ENCODE data around the gene OR1N2. TPM values are rescaled to one million over a fixed set of nuclear protein-coding genes. Genes with fewer than 3 reads are reported as not detected.

OR1N2 gene
- total RNA-seq, 1 experiment from 2014 or later = not detected

GRCh38 chr9:122518226-122518625 lies 34.7 kb upstream of the OR1N2 start:
- no peak overlapping the region for H2BK15ac ChIP-seq (ENCODE audit: low read depth, low read length)
- H2AK5ac ChIP-seq (ENCODE audit: insufficient read length, low read length) = no peak overlapping the region
- H3K9me3 Mint-ChIP-seq = peaks cover 46 to 47% of the 10 kb centered on the region in 2 experiments
- no peak overlapping the region for H3K56ac ChIP-seq (ENCODE audit: insufficient read length, low read depth, low read length)
- H3K4me1 ChIP-seq (ENCODE audit: insufficient read depth, low read length) = no peaks in the 10 kb centered on the region
- no peak overlapping the region for H3K4me3 Mint-ChIP-seq
- no peak overlapping the region for H3K18ac ChIP-seq (ENCODE audit: insufficient read length, low read depth, low read length)
- H4K20me1 ChIP-seq (ENCODE audit: control insufficient read depth, insufficient read depth, insufficient read length) = no peaks in the 10 kb centered on the region
- H2AFZ ChIP-seq (ENCODE audit: low read length) = no peak overlapping the region
- no peaks in the 10 kb centered on the region for H3K23me2 ChIP-seq (ENCODE audit: insufficient read length, low read depth, low read length, poor library complexity, severe bottlenecking)
- H2BK120ac ChIP-seq (ENCODE audit: low read depth, low read length, poor library complexity, severe bottlenecking) = no peak overlapping the region
- H4K5ac ChIP-seq (ENCODE audit: insufficient read length, low read depth, low read length) = no peak overlapping the region
- no CpG with 5 or more reads among the region's 2 CpGs for WGBS (ENCODE audit: extremely low coverage, insufficient read length, low lambda C conversion rate)
- H3K27ac ChIP-seq (ENCODE audit: insufficient read length, low read depth, low read length) = no peak overlapping the region
- H3K27me3 ChIP-seq (ENCODE audit: insufficient read depth, low read length) = no peaks in the 10 kb centered on the region
- DNase-seq = no peak
- no peak overlapping the region for H3K4ac ChIP-seq (ENCODE audit: low read depth, low read length)
- H3T11ph ChIP-seq (ENCODE audit: low read length) = no peak overlapping the region
- no peak overlapping the region for H2BK20ac ChIP-seq (ENCODE audit: low read depth, low read length, poor library complexity, severe bottlenecking)
- no peak overlapping the region for H3K9ac ChIP-seq (ENCODE audit: extremely low read depth, insufficient read length, low read length)
- no peak overlapping the region for H3K27ac Mint-ChIP-seq
- H2BK12ac ChIP-seq (ENCODE audit: insufficient read length, low read depth, low read length) = no peak overlapping the region
- H4K8ac ChIP-seq (replicated peaks; ENCODE audit: insufficient read length, low read depth, low read length) = no peak overlapping the region
- H2BK5ac ChIP-seq (ENCODE audit: insufficient read length, low read length) = no peak overlapping the region
- no peaks in the 10 kb centered on the region; the same call in 1 of the 2 replicates for H3K79me2 ChIP-seq (ENCODE audit: insufficient read depth, low read length)
- no peaks in the 10 kb centered on the region; the same call in 1 of the 2 replicates for H3K27me3 Mint-ChIP-seq (ENCODE audit: low read depth)
- H3K23ac ChIP-seq (ENCODE audit: insufficient read length, low read depth, low read length) = no peak overlapping the region
- H3K36me3 Mint-ChIP-seq (ENCODE audit: insufficient read depth in 1 of 3, low read depth in 3 of 3) = peaks cover 0 to 7% (median 0%) of the 10 kb centered on the region in 3 experiments; a peak in 3 of 7 replicates
- no peak overlapping the region for H3K14ac ChIP-seq (ENCODE audit: insufficient read depth, low read length)
- peaks cover 85% of the 10 kb centered on the region for H3K9me3 ChIP-seq (ENCODE audit: control insufficient read depth, low read depth, low read length)
- H3K4me1 Mint-ChIP-seq = no peaks in the 10 kb centered on the region
- no peak overlapping the region for H4K91ac ChIP-seq (ENCODE audit: insufficient read length, low read depth, low read length)
- no peak for TF ChIP-seq CTCF (conservative IDR thresholded peaks at IDR 0.05)
- no peak overlapping the region for H3K4me2 ChIP-seq (ENCODE audit: insufficient read depth, insufficient read length, low read length)
- no peaks in the 10 kb centered on the region for H3K79me1 ChIP-seq (ENCODE audit: insufficient read depth, low read depth, low read length, poor library complexity, severe bottlenecking)

All from H9 (cell line).